A549 (cell line): Measurements from ENCODE around the gene KCNMA1. TPM values are rescaled to one million over a fixed set of nuclear protein-coding genes. Genes with fewer than 3 reads are reported as not detected.

Experiments used
- ATAC-seq, 2 experiments: fragments of 200-7000 bp in 1 of 2; fragments of >200 bp in 1 of 2; cut with Nextera tagmentation in 1 of 2; cut with Tn5 transposase in 1 of 2; 3 replicates each; pipeline versions ENCODE4 v1.8.0 to v1.9.1; 2018 to 2020; ENCODE audit warnings: mild to moderate bottlenecking in 1 of 2, moderate library complexity in 1 of 2
- CTCF ChIA-PET: fragments of 300-600 bp; sonication (Branson Sonifier 250); formaldehyde crosslinking; extraction: SDS; loops from one replicate; lab custom pipeline; 2021; ENCODE audit warnings: antibody characterized with exemption, inconsistent platforms; lab: Yijun Ruan, JAX
- POLR2A ChIA-PET: fragments of 350-600 bp; formaldehyde crosslinking; extraction: SDS; loops from one replicate; lab custom pipeline; 2021; ENCODE audit warnings: antibody characterized with exemption, inconsistent platforms; lab: Yijun Ruan, JAX
- DNase-seq, 2 experiments: peaks; one replicate each; pipeline versions ENCODE4 v3.0.0 to v3.0.0-alpha.2; 2011 to 2016; ENCODE audit warnings: low read depth in 1 of 2, low spot score in 1 of 2
- FAIRE-seq: peaks from 2 replicates; lab custom pipeline; 2011; peaks lifted over from hg19 to GRCh38; lab: Jason Lieb, UNC
- H3K27ac ChIP-seq, 2 experiments: fragments of >200 bp; sonication (Bioruptor Twin); formaldehyde crosslinking; 3 replicates each; pipeline ENCODE4 v1.5.1; 2016 to 2017
- H3K4me1 ChIP-seq: fragments of >200 bp; sonication (Bioruptor Twin); formaldehyde crosslinking; 3 replicates; pipeline ENCODE4 v1.6.1; 2016
- H3K4me2 ChIP-seq: fragments of >200 bp; sonication (Bioruptor Twin); formaldehyde crosslinking; 3 replicates; pipeline ENCODE4 v1.6.1; 2016
- H3K4me3 ChIP-seq: fragments of >200 bp; sonication (Bioruptor Twin); formaldehyde crosslinking; 3 replicates; pipeline ENCODE4 v1.5.1; 2016
- H3K9me3 ChIP-seq: fragments of >200 bp; sonication (Bioruptor Twin); formaldehyde crosslinking; 3 replicates; pipeline ENCODE4 v1.6.1; 2016
- BHLHE40 ChIP-seq: IDR thresholded peaks from 2 replicates; pipeline ENCODE4 v1.6.1; 2012; ENCODE audit warnings: low read depth, low read length, inconsistent platforms
- CBX2 ChIP-seq: fragments of 200-600 bp; sonication (generic); IDR thresholded peaks from 2 replicates; pipeline ENCODE4 v1.6.1; 2016; ENCODE audit warnings: low read depth, mild to moderate bottlenecking, borderline replicate concordance
- CBX8 ChIP-seq: fragments of 200-600 bp; sonication (generic); IDR thresholded peaks from 2 replicates; pipeline ENCODE4 v1.6.1; 2016
- CTCF ChIP-seq: fragments of >200 bp; sonication (Bioruptor Twin); formaldehyde crosslinking; IDR thresholded peaks from 3 replicates; pipeline ENCODE4 v1.5.1; 2016
- ELK1 ChIP-seq: fragments of 150-350 bp; IDR thresholded peaks from 2 replicates; pipeline ENCODE4 v1.6.1; 2014; ENCODE audit warnings: low read depth, mild to moderate bottlenecking, low read length
- EP300 ChIP-seq, 2 experiments: fragments of >200 bp; sonication (Bioruptor Twin); formaldehyde crosslinking; IDR thresholded peaks; 2 replicates in 1 of 2; 3 replicates in 1 of 2; pipeline ENCODE4 v1.6.1; 2016 to 2017
- ESRRA ChIP-seq: fragments of 150-350 bp; IDR thresholded peaks from 2 replicates; pipeline ENCODE4 v1.6.1; 2014; ENCODE audit warnings: mild to moderate bottlenecking, low read length, borderline replicate concordance
- FOSB ChIP-seq: fragments of 250-450 bp; sonication (Bioruptor Pico); IDR thresholded peaks from 2 replicates; pipeline ENCODE4 v1.5.0; 2020; ENCODE audit warnings: mild to moderate bottlenecking, moderate library complexity
- GATA3 ChIP-seq: IDR thresholded peaks from 2 replicates; pipeline ENCODE4 v1.6.1; 2012; ENCODE audit warnings: borderline replicate concordance
- HDAC2 ChIP-seq: fragments of 200-600 bp; sonication (generic); IDR thresholded peaks from 2 replicates; pipeline ENCODE4 v1.6.1; 2016
- HEYL ChIP-seq: fragments of 250-450 bp; sonication (Bioruptor Pico); IDR thresholded peaks from 2 replicates; pipeline ENCODE4 v1.8.0; 2021; ENCODE audit warnings: mild to moderate bottlenecking, moderate library complexity
- HMGXB4 ChIP-seq: fragments of 250-450 bp; sonication (Bioruptor Pico); IDR thresholded peaks from 2 replicates; pipeline ENCODE4 v1.5.0; 2021; ENCODE audit warnings: mild to moderate bottlenecking, moderate library complexity, borderline replicate concordance
- JUN ChIP-seq, 2 experiments: fragments of >200 bp; sonication (Bioruptor Twin); formaldehyde crosslinking; IDR thresholded peaks; 2 replicates in 1 of 2; 3 replicates in 1 of 2; pipeline ENCODE4 v1.6.1; 2016 to 2017
- MAFK ChIP-seq: fragments of 450-650 bp; IDR thresholded peaks from 2 replicates; pipeline ENCODE4 v1.6.1; 2014; ENCODE audit not compliant: partially characterized antibody
- NPAS2 ChIP-seq: fragments of 250-450 bp; sonication (Bioruptor Pico); IDR thresholded peaks from 2 replicates; pipeline ENCODE4 v1.8.0; 2022; ENCODE audit warnings: mild to moderate bottlenecking, moderate library complexity, borderline replicate concordance
- NR3C1 ChIP-seq: fragments of >200 bp; sonication (Bioruptor Twin); formaldehyde crosslinking; IDR thresholded peaks from 3 replicates; pipeline ENCODE4 v1.6.1; 2017
- RARB ChIP-seq: fragments of 250-450 bp; sonication (Bioruptor Pico); IDR thresholded peaks from 2 replicates; pipeline ENCODE4 v1.8.0; 2021; ENCODE audit warnings: mild to moderate bottlenecking, moderate library complexity
- RCOR1 ChIP-seq: fragments of 150-350 bp; IDR thresholded peaks from 2 replicates; pipeline ENCODE4 v1.6.1; 2014; ENCODE audit warnings: antibody characterized with exemption, low read length, low read depth
- REST ChIP-seq: fragments of 200-600 bp; sonication (generic); IDR thresholded peaks from 2 replicates; pipeline ENCODE4 v1.6.1; 2016; ENCODE audit warnings: antibody characterized with exemption, mild to moderate bottlenecking, moderate library complexity
- RFX5 ChIP-seq: fragments of 450-650 bp; IDR thresholded peaks from 2 replicates; pipeline ENCODE4 v1.7.1; 2014; ENCODE audit warnings: antibody characterized with exemption, mild to moderate bottlenecking, moderate library complexity
- SREBF2 ChIP-seq: fragments of 450-650 bp; IDR thresholded peaks from 2 replicates; pipeline ENCODE4 v1.6.1; 2014; ENCODE audit warnings: mild to moderate bottlenecking, moderate library complexity
- TFCP2L1 ChIP-seq: fragments of 250-450 bp; sonication (Bioruptor Pico); IDR thresholded peaks from 2 replicates; pipeline ENCODE4 v1.5.0; 2021; ENCODE audit warnings: mild to moderate bottlenecking
- ZFP36 ChIP-seq: fragments of 450-650 bp; IDR thresholded peaks from 2 replicates; pipeline ENCODE4 v1.6.1; 2014; ENCODE audit warnings: borderline replicate concordance; ENCODE audit not compliant: partially characterized antibody
- ZSCAN20 ChIP-seq: fragments of 250-450 bp; sonication (Bioruptor Pico); IDR thresholded peaks from 2 replicates; pipeline ENCODE4 v1.8.0; 2022; ENCODE audit warnings: mild to moderate bottlenecking, moderate library complexity
- WGBS: methylation state at CpG from one replicate; pipeline ENCODE4 v1.1.6; 2017; ENCODE audit errors: missing lambda C conversion rate; 5-methylcytosine and 5-hydroxymethylcytosine counted together
- polyA plus RNA-seq, 4 experiments: library from polyadenylated mRNA; depleted of rRNA in 3 of 4; stranded (reverse); fragments of >200 nt; fragmentation: RNase III in 1 of 4; extraction: RNeasy Plus Mini Kit Qiagen cat#74134 plus additional on column Dnase treatment in 1 of 4; gene quantifications; 2 replicates in 3 of 4; 3 replicates in 1 of 4; pipeline ENCODE4 v1.2.3, GENCODE V29; 2011 to 2017

KCNMA1 gene
- polyA plus RNA-seq, 2 of the 4 experiments (the other 2 are of a cell fraction): 14.9 to 30.6 TPM

GRCh38 chr10:76982671-76983070, 654.9 kb downstream of the KCNMA1 start:
- Histone ChIP-seq H3K4me2 (no peak overlapping the region), H3K9me3 (no peaks in the 10 kb centered on the region), H3K4me1 (no peaks in the 10 kb centered on the region), H3K27ac (no peak overlapping the region), H3K4me3 (no peak overlapping the region)
- POLR2A ChIA-PET: no interaction called here
- FAIRE-seq (no peak), ATAC-seq (no peak), DNase-seq (no peak)
- 77% methylated on average over 2 of the region's 2 CpGs for WGBS
- no peak for TF ChIP-seq NPAS2 (CRISPR knock-in tag)
- TF ChIP-seq CTCF: no peak
- TF ChIP-seq RARB (CRISPR knock-in tag): no peak
- TF ChIP-seq FOSB (CRISPR knock-in tag): no peak
- no peak for TF ChIP-seq EP300 (IDR thresholded peaks at IDR 0.05)
- TF ChIP-seq ELK1: no peak
- TF ChIP-seq NR3C1: no peak
- no peak for TF ChIP-seq ESRRA
- TF ChIP-seq ZFP36: no peak
- TF ChIP-seq CBX2: no peak
- TF ChIP-seq TFCP2L1 (CRISPR knock-in tag): no peak
- no peak for TF ChIP-seq CBX8
- CTCF ChIA-PET: interaction anchor here (1.5 to 1.8 kb wide), 3 partner anchors 10 to 895 kb away, joined by 4 to 8 read pairs (median 5); no protein-coding TSS in a partner anchor

- no peaks in the 10 kb centered on the region for H3K9me3 ChIP-seq
These were observed 656.4 kb downstream of the KCNMA1 start for GRCh38 chr10:76981251-76981650.

More at GRCh38 chr10:76981251-76981650, 656.4 kb downstream of the KCNMA1 start:
- TF ChIP-seq HEYL: no peak
- TF ChIP-seq ELK1: no peak
- no peak for TF ChIP-seq HDAC2
- no peak for TF ChIP-seq ZFP36
- TF ChIP-seq REST: no peak
- TF ChIP-seq BHLHE40: no peak
- TF ChIP-seq FOSB (CRISPR knock-in tag): no peak
- no peak for TF ChIP-seq RFX5
- TF ChIP-seq SREBF2: no peak
- no peak for TF ChIP-seq JUN (IDR thresholded peaks at IDR 0.05)
- no peak for TF ChIP-seq RCOR1
- no peak for TF ChIP-seq HMGXB4 (CRISPR knock-in tag)
- no peak for TF ChIP-seq NR3C1
- no peak for TF ChIP-seq ZSCAN20
- TF ChIP-seq CBX8: no peak
- TF ChIP-seq GATA3: no peak
- TF ChIP-seq MAFK: no peak
- ChIA-PET CTCF (no interaction called here), POLR2A (no interaction called here)
- no peak overlapping the region for H3K4me2 ChIP-seq
- 75% methylated on average over 7 of the region's 7 CpGs for WGBS
- DNase-seq (no peak), FAIRE-seq (no peak), ATAC-seq (no peak)
- no peak overlapping the region for H3K27ac ChIP-seq
- no peaks in the 10 kb centered on the region for H3K4me1 ChIP-seq
- no peak overlapping the region for H3K4me3 ChIP-seq
